CD4-positive, alpha-beta T cell (primary cell): ENCODE results near the gene CPN2. TPM values are rescaled to one million over a fixed set of nuclear protein-coding genes. Genes with fewer than 3 reads are reported as not detected.

ENCODE experiments used
- ATAC-seq: fragments of 200-7000 bp; cut with Tn5 transposase; one replicate; pipeline ENCODE4 v1.10.0; 2022; ENCODE audit warnings: mild to moderate bottlenecking; ENCODE audit not compliant: poor library complexity
- CTCF ChIA-PET: fragments of 350-600 bp; sonication (Branson Sonifier 250); formaldehyde crosslinking; loops from one replicate; lab custom pipeline; 2021; ENCODE audit warnings: antibody characterized with exemption, inconsistent platforms; lab: Charles Lee
- POLR2A ChIA-PET: fragments of 350-600 bp; sonication (Branson Sonifier 250); formaldehyde crosslinking; loops from one replicate; lab custom pipeline; 2021; ENCODE audit warnings: antibody characterized with exemption, inconsistent platforms; lab: Charles Lee
- DNase-seq, 14 experiments: peaks; one replicate each; pipeline ENCODE4 v3.0.0-alpha.2; 2013 to 2020; ENCODE audit warnings: mixed read lengths in 2 of 14
- H3K27ac ChIP-seq, 2 donors: one replicate each; pipeline versions ENCODE4 v1.5.1 to v1.7.0; 2013; ENCODE audit warnings: low read length in 2 of 2, low read depth in 1 of 2, mild to moderate bottlenecking in 1 of 2
- H3K27me3 ChIP-seq, 2 experiments: 1 replicate in 1 of 2; 2 replicates in 1 of 2; pipeline versions ENCODE4 v1.6.1 to v1.7.0; 2013; ENCODE audit warnings: low read length in 2 of 2, control low read depth in 1 of 2, mild to moderate bottlenecking in 1 of 2, moderate library complexity in 1 of 2; ENCODE audit not compliant: insufficient read depth in 2 of 2, control insufficient read depth in 1 of 2
- H3K36me3 ChIP-seq: one replicate; pipeline ENCODE4 v1.6.1; 2013; ENCODE audit warnings: low read length, control low read depth; ENCODE audit not compliant: insufficient read depth
- H3K4me1 ChIP-seq: one replicate; pipeline ENCODE4 v1.6.1; 2013; ENCODE audit warnings: low read length, control low read depth; ENCODE audit not compliant: insufficient read depth
- H3K4me3 ChIP-seq: one replicate; pipeline ENCODE4 v1.5.1; 2013; ENCODE audit warnings: mild to moderate bottlenecking, low read length, moderate library complexity
- H3K9me3 ChIP-seq, 2 experiments: 1 replicate in 1 of 2; 2 replicates in 1 of 2; pipeline versions ENCODE4 v1.6.1 to v1.7.0; 2013; ENCODE audit warnings: low read length in 2 of 2, mild to moderate bottlenecking in 2 of 2, control low read depth in 1 of 2, moderate library complexity in 1 of 2; ENCODE audit not compliant: control insufficient read depth in 1 of 2, insufficient read depth in 1 of 2
- H3K27ac Mint-ChIP-seq: one replicate; pipeline ENCODE4 v1.8.0; 2020; ENCODE audit warnings: mixed read lengths
- H3K27me3 Mint-ChIP-seq: one replicate; pipeline ENCODE4 v1.8.0; 2021; ENCODE audit warnings: mixed read lengths
- H3K36me3 Mint-ChIP-seq: one replicate; pipeline ENCODE4 v1.8.0; 2021; ENCODE audit warnings: low read depth, mixed read lengths
- H3K4me1 Mint-ChIP-seq: one replicate; pipeline ENCODE4 v1.8.0; 2021; ENCODE audit warnings: low read depth, mixed read lengths
- H3K4me3 Mint-ChIP-seq: one replicate; pipeline ENCODE4 v1.8.0; 2020; ENCODE audit warnings: mild to moderate bottlenecking, mixed read lengths
- H3K9me3 Mint-ChIP-seq: one replicate; pipeline ENCODE4 v1.8.0; 2020; ENCODE audit warnings: mixed read lengths
- CTCF ChIP-seq: fragments of 200-600 bp; IDR thresholded peaks from one replicate; pipeline ENCODE4 v1.8.0; 2022; ENCODE audit warnings: antibody characterized with exemption, mild to moderate bottlenecking
- intact Hi-C, 2 experiments: fragments of 100-400 bp; cut with DNase I in 1 of 2; cut with micrococcal nuclease in 1 of 2; formaldehyde crosslinking; loops; one replicate each; pipeline versions ENCODE4 v1.15.1 to v1.9.0; 2023 to 2025; cut with DNase I, micrococcal nuclease
- total RNA-seq, 174 experiments: library from RNA in 2 of 174; stranded (reverse) in 2 of 174; gene quantifications; one replicate each; pipeline ENCODE4 v1.2.3 and lab custom pipeline; 2021 to 2026

The CPN2 gene
- total RNA-seq, 2 experiments from 2014 or later: not detected

- peaks cover 9% of the 10 kb centered on the region for H3K4me1 ChIP-seq
- H3K27me3 ChIP-seq: peaks cover 3 to 4% of the 10 kb centered on the region in 2 experiments
- Mint-ChIP-seq H3K27me3 (peaks cover 24% of the 10 kb centered on the region), H3K9me3 (no peaks in the 10 kb centered on the region), H3K27ac (no peak overlapping the region), H3K4me1 (peaks cover 4% of the 10 kb centered on the region), H3K4me3 (no peak overlapping the region), H3K36me3 (no peaks in the 10 kb centered on the region)
- no peak overlapping the region for H3K27ac ChIP-seq
- ATAC-seq (no peak), DNase-seq (no peak)
- H3K9me3 ChIP-seq: no peaks in the 10 kb centered on the region
- H3K36me3 ChIP-seq: no peaks in the 10 kb centered on the region
- intact Hi-C loops: no loop called here
- no peak overlapping the region for H3K4me3 ChIP-seq
- TF ChIP-seq CTCF: no peak
- ChIA-PET CTCF (no interaction called here), POLR2A (interaction anchor here (1.0 to 1.4 kb wide), 2 partner anchors 59 to 60 kb away, joined by 3 to 4 read pairs; no protein-coding TSS in a partner anchor)
These were observed 13.0 kb downstream of the CPN2 start for GRCh38 chr3:194337965-194338753.

- Mint-ChIP-seq H3K27ac (no peak overlapping the region), H3K4me3 (no peak overlapping the region), H3K9me3 (no peaks in the 10 kb centered on the region), H3K36me3 (no peaks in the 10 kb centered on the region), H3K27me3 (peaks cover 31% of the 10 kb centered on the region), H3K4me1 (peaks cover 4% of the 10 kb centered on the region)
- intact Hi-C loops: no loop called here
- CTCF ChIA-PET: no interaction called here
- Histone ChIP-seq H3K9me3 (no peaks in the 10 kb centered on the region), H3K27ac (no peak overlapping the region), H3K4me1 (peaks cover 10% of the 10 kb centered on the region), H3K4me3 (no peak overlapping the region), H3K27me3 (peaks cover 6 to 14% of the 10 kb centered on the region in 2 experiments), H3K36me3 (no peaks in the 10 kb centered on the region)
- DNase-seq (no peak), ATAC-seq (no peak)
- no peak for TF ChIP-seq CTCF
- POLR2A ChIA-PET: interaction anchor here (1.0 kb wide), 1 partner anchor 61 kb away, joined by 3 read pairs; no protein-coding TSS in a partner anchor
These were observed 14.3 kb downstream of the CPN2 start for GRCh38 chr3:194336601-194337355.

DNA sequence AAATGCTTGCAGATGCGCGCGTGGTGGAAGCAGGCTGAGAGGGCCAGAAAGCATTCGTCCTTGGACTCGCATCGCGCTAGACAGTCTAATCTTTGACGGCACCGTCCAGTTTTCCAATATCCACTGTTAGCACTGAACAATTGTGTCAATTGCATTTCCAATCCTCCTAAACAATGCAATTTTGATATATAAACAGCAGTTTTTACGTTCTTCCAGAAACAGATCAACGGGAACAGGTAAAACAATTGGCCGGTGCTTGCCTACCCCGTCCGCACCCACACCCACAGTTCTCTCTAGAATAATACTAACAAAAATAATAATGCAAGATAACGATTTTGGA lies 17.2 kb downstream of the CPN2 start:
- Histone ChIP-seq H3K4me3 (no peak overlapping the region), H3K36me3 (no peaks in the 10 kb centered on the region), H3K27me3 (peaks cover 6 to 17% of the 10 kb centered on the region in 2 experiments), H3K27ac (no peak overlapping the region), H3K9me3 (no peaks in the 10 kb centered on the region), H3K4me1 (peaks cover 10% of the 10 kb centered on the region)
- peaks cover 36% of the 10 kb centered on the region for H3K27me3 Mint-ChIP-seq
- H3K4me1 Mint-ChIP-seq: peaks cover 4% of the 10 kb centered on the region
- intact Hi-C loops: loop anchor here (1.0 to 5.0 kb wide), 6 partner anchors 10 to 773 kb away; no protein-coding TSS in a partner anchor
- no peaks in the 10 kb centered on the region for H3K9me3 Mint-ChIP-seq
- DNase-seq: no peak
- H3K27ac Mint-ChIP-seq: no peak overlapping the region
- POLR2A ChIA-PET: interaction anchor here (0.5 to 2.2 kb wide), 3 partner anchors 64 to 662 kb away, joined by 4 to 11 read pairs (median 4); partner anchors contain the start of gene GP5
- H3K36me3 Mint-ChIP-seq: no peaks in the 10 kb centered on the region
- CTCF ChIA-PET: interaction anchor here (0.6 to 2.8 kb wide), 17 partner anchors 8 to 261 kb away, joined by 3 to 23 read pairs (median 5); partner anchors contain the start of gene GP5
- peak overlapping the region; percentile 60 for H3K4me3 Mint-ChIP-seq
- no peak for ATAC-seq
- TF ChIP-seq CTCF: peak; percentile 7
